GM21619 (cell line): ENCODE results near the gene VAT1L.

ENCODE experiments used
- ATAC-seq: cut with Tn5 transposase; IDR thresholded peaks from one replicate; pipeline ENCODE4 v1.9.1; 2021; ENCODE audit not compliant: unreplicated experiment

VAT1L gene

DNA sequence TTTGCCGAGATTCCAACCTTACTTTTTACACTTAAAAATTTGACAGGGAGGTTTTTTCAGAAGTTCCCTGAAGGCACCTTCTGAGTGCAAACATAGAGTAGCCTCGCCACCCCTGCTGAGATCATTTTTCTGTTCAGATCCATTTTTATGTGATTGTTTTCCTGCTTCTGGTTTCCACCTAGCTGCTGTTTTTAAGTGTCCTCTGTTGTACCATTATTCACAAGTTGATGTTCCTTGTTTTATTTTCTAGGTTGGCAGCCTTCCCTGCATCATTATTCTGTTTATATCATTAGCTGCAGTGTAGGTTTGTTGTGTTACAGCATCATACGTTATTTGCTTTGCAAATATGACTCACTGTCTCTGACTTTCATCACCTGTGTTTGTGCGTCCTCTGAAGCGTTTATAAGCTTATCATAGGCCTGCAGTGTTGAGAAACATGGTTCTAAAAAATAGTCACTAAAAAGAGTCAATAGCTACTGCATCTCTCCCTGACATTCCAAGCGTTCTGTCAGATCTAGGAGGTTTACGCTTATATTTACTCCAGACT, 117.1 kb downstream of the VAT1L start:
- ATAC-seq = no peak

- no peak for ATAC-seq
Observed at GRCh38 chr16:77910021-77910420, 121.7 kb downstream of the VAT1L start.

DNA sequence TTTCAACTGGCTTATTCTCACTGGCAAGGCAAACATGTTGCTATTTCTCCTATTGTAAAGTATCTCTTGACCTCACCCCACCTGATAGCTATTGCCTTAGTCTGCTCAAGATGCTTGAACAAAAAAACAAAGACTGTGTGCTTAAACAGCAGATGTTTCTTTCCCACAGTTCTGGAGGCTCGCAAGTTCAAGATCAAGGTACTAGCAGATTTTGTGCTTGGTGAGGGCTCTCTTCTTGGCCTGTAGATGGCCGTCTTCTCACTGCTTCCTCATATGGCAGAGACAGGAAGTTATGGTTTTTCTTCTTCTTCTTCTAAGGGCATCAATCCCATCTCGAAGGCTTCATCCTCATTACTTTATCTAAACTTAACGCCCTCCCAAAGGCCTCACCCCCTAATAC, 124.3 kb downstream of the VAT1L start:
- ATAC-seq = no peak

- ATAC-seq = no peak
Observed at GRCh38 chr16:77913738-77914253, 125.4 kb downstream of the VAT1L start.

DNA sequence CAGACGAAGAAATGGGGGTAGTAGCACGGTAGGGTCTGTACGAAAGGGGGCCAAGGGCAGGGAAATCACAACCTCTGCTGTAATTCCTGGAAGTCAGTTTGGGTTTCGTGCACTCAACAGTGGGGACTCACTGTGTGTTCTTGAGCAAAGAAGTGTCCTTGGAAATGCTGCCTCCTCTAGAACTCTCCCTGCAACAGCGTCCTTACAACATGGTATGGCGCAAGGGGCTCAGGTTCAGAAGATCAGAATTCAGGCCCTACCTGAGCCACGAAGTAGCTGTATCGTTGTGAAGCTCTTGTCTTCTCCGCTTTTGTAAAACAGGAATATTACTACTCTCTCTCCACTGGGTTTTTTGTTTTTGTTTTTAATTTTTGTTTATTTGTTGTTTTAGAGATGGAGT, 127.7 kb downstream of the VAT1L start:
- no peak for ATAC-seq

GRCh38 chr16:77917971-77918370, 129.6 kb downstream of the VAT1L start:
- ATAC-seq = no peak

DNA sequence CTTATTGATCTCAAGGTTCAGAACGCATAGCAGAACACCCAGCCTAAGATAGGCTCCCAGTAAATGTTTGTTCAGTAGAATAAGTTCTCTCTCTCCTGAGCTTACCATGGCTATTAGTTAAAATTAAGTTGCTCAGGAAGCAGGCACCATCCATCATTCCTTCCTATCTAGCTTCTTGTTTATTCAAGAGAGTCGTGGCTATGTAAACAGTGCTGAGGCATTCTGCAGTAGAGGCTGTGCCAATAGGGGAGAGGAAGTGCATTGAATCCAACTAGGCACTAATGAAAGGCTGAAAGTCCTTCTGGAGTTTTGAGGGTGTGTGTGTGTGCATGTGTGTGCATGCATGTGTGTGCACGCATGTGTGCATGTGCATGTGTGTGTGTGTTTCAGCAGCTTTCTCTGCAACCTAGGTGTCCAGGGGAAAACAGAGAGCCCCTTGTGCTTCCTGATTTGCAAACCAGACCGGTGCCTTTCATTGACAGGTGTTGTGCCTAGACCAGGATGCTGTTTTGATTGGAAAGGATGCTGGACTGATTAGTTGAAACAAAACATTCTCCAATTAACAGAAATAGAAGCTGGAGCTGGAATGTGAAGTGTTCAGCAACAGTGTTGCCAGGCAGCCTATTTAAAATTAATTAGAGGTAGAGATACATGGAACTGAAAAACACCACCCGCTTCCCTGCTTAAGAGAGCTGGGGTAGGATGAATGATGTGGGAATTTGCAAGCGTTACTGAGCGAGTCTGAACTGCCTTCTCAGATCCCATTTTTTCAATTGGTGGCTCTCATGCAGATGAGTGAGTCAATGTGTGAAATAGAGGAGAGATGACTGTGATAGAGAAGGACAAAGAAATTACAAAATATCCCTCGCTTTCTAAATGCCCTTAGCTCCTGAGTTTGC, 130.7 kb downstream of the VAT1L start:
- ATAC-seq = no peak

GRCh38 chr16:77919761-77920415, 131.5 kb downstream of the VAT1L start:
- no peak for ATAC-seq

- no peak for ATAC-seq
Observed at GRCh38 chr16:77920984-77921383, 132.6 kb downstream of the VAT1L start.

- ATAC-seq = no peak
Observed at GRCh38 chr16:77922228-77922754, 133.9 kb downstream of the VAT1L start.

- ATAC-seq = no peak
Observed at GRCh38 chr16:77925531-77925930, 137.2 kb downstream of the VAT1L start.

- ATAC-seq = no peak
Observed at GRCh38 chr16:77928096-77928495, 139.7 kb downstream of the VAT1L start.

DNA sequence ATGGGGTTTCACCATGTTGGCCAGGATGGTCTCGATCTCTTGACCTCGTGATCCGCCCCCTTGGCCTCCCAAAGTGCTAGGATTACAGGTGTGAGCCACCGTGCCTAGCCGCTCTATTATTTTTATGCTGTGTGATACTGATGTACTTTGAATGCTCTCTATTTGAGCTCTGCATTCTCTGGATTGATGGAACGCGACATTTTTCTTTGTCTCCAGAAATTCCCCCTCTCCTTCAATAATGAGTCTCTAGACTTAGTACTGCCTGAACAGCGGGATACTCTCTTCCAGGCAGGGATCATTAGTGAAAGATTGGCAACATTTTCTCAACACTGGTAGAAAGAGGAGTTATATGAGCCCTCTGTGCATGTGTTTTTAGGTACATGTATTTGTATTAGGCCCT, 140.6 kb downstream of the VAT1L start:
- no peak for ATAC-seq

- no peak for ATAC-seq
Observed at GRCh38 chr16:77931058-77931457, 142.7 kb downstream of the VAT1L start.

GRCh38 chr16:77937473-77938149, 149.2 kb downstream of the VAT1L start:
- ATAC-seq = no peak

GRCh38 chr16:77938913-77939312, 150.5 kb downstream of the VAT1L start:
- ATAC-seq = no peak

DNA sequence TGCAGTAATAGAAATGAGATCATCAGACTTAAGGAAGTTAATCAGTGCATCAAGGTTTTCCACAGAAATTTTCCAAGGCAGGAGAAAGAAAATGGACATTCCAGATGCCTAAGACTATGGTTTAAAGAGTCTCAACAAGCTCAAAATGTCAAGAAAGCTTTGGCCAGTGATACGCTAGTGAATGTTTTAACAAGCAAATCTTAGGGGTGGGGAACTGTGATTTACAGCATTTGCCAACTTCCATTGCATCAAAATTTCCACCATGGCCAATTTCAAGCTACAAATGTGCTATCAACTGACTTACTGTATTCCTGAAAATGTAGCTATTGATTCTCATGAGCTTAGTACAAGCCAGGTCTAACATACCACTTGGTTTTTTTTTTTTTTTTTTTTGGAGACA, 151.6 kb downstream of the VAT1L start:
- ATAC-seq = no peak

DNA sequence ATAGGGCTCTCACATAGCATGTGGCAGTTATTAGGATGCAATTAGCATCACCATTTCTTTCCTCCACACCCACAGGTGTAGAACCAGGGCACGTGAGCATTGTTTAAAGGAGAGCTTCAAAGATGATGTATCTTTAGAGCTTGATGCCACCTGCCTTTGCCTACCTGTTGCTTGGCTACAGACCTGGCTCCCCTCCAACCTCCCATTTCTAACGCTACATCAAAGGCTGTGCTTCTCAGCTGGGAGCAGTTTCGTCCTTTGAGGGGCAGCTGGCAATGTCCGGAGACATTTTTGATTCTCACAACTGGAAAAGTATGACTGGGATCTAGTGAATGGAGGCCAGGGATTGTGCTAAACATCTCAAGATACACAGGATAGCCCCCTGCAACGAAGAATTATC, 155.4 kb downstream of the VAT1L start:
- no peak for ATAC-seq

DNA sequence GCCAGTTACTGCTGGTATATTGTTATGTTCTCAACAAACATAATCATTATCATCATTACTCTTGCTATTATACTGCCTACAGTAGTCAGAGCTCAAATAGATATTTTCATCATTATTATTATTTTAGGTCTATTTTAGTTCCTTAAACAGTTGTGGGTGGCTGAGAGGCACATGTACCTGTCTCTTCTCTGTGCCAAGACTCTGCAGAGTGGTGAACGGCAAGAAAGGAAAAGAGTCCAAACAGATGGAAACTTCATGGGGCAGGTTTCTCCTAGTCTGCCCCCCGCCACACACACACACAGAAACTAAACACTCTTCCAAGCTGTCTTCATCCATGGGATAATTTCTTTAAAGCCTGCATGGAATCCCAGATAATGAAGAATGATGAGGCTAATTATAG, 156.3 kb downstream of the VAT1L start:
- ATAC-seq = no peak

DNA sequence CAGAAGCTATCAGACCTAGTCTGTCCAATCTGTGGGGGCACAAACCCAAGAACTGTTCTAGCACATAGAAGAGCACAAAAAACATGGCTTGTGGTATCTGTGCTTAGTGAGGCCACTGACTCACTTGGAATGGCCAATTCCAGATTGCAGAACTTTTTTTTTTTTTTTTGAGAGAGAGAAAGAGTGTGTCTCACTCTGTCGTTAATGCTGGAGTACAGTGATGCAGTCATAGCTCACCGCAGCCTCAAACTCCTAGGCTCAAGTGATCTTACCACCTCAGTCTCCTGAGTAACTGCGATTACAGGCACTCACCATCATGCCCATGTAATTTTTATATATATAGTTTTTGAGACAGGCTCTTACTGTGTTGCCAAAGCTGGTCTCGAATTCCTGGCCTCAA, 156.8 kb downstream of the VAT1L start:
- ATAC-seq = no peak

GRCh38 chr16:77946823-77947222, 158.5 kb downstream of the VAT1L start:
- ATAC-seq = no peak
